KMS-11 (cell line): ENCODE results near the gene TLE4.

Experiments
- H2AFZ ChIP-seq: fragments of 200-600 bp; sonication (generic); 2 replicates; pipeline ENCODE4 v1.6.1; 2016; ENCODE audit warnings: antibody characterized with exemption, mixed run types, low read depth
- H3K27ac ChIP-seq: fragments of 200-600 bp; sonication (generic); 2 replicates; pipeline ENCODE4 v1.6.1; 2016; ENCODE audit warnings: mild to moderate bottlenecking, mixed run types
- H3K27me3 ChIP-seq: fragments of 200-600 bp; sonication (generic); 2 replicates; pipeline ENCODE4 v1.6.1; 2017; ENCODE audit warnings: mild to moderate bottlenecking, low read depth, mixed run types, moderate library complexity; ENCODE audit not compliant: insufficient read depth
- H3K36me3 ChIP-seq: fragments of 200-600 bp; sonication (generic); 2 replicates; pipeline ENCODE4 v1.6.1; 2017; ENCODE audit warnings: mild to moderate bottlenecking, mixed run types; ENCODE audit not compliant: insufficient read depth
- H3K4me1 ChIP-seq: fragments of 200-600 bp; sonication (generic); 2 replicates; pipeline ENCODE4 v1.6.1; 2016; ENCODE audit warnings: mild to moderate bottlenecking, low read depth, mixed run types; ENCODE audit not compliant: poor library complexity, severe bottlenecking
- H3K4me2 ChIP-seq: fragments of 200-600 bp; sonication (generic); 2 replicates; pipeline ENCODE4 v1.7.0; 2016; ENCODE audit warnings: mild to moderate bottlenecking, mixed run types
- H3K4me3 ChIP-seq: fragments of 200-600 bp; sonication (generic); IDR thresholded peaks from 2 replicates; pipeline ENCODE4 v1.6.1; 2017; ENCODE audit warnings: low read depth, low read length, mixed read lengths; ENCODE audit not compliant: insufficient read depth
- H3K79me2 ChIP-seq: fragments of 200-600 bp; sonication (generic); 2 replicates; pipeline ENCODE4 v1.6.1; 2016; ENCODE audit warnings: low read depth, mixed run types; ENCODE audit not compliant: insufficient read depth
- H3K9ac ChIP-seq: fragments of 200-600 bp; sonication (generic); 2 replicates; pipeline ENCODE4 v1.6.1; 2016; ENCODE audit warnings: mild to moderate bottlenecking, mixed run types
- H4K20me1 ChIP-seq: fragments of 200-600 bp; sonication (generic); 2 replicates; pipeline ENCODE4 v1.6.1; 2016; ENCODE audit warnings: mild to moderate bottlenecking, mixed run types; ENCODE audit not compliant: insufficient read depth
- CTCF ChIP-seq: fragments of 200-600 bp; sonication (generic); conservative IDR thresholded peaks from 2 replicates; pipeline ENCODE4 v1.6.1; 2017; ENCODE audit warnings: low read depth, mild to moderate bottlenecking, antibody characterized with exemption, low read length, moderate library complexity, mixed read lengths

The TLE4 gene

DNA sequence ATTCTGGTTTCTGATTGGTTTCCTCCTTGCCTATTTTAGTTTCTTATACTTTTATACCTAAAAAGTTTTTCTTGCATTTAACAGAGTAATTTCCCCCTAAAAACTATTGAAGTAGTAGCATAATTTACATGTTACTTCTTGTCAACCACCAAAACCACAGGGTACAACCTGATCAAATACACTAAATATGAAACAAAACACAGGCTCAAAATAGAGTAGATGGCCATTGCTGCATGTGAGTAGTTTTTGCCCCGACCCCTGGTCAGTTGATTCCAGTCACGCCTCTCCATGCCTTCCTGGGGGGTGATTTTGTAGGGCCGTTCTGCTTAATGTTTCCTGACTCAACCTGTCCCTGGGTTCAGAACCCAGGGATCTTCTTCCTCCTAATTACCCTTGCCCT is 101.8 kb downstream of the TLE4 start:
- H3K4me3 ChIP-seq: no peak overlapping the region

GRCh38 chr9:79674052-79674777 is 102.5 kb downstream of the TLE4 start:
- Histone ChIP-seq H3K9ac (no peak overlapping the region), H3K4me2 (no peak overlapping the region), H3K27ac (no peak overlapping the region), H3K4me3 (no peak overlapping the region), H3K79me2 (no peaks in the 10 kb centered on the region), H3K27me3 (no peaks in the 10 kb centered on the region), H3K4me1 (no peaks in the 10 kb centered on the region), H4K20me1 (no peaks in the 10 kb centered on the region), H3K36me3 (no peaks in the 10 kb centered on the region), H2AFZ (no peak overlapping the region)
- TF ChIP-seq CTCF: no peak

More for the DNA sequence above, 101.8 kb downstream of the TLE4 start:
- Histone ChIP-seq H3K4me2 (no peak overlapping the region), H3K4me1 (no peaks in the 10 kb centered on the region), H3K36me3 (no peaks in the 10 kb centered on the region), H4K20me1 (no peaks in the 10 kb centered on the region), H3K27me3 (no peaks in the 10 kb centered on the region), H3K79me2 (no peaks in the 10 kb centered on the region), H3K9ac (no peak overlapping the region), H2AFZ (no peak overlapping the region), H3K27ac (no peak overlapping the region)
- TF ChIP-seq CTCF: no peak

DNA sequence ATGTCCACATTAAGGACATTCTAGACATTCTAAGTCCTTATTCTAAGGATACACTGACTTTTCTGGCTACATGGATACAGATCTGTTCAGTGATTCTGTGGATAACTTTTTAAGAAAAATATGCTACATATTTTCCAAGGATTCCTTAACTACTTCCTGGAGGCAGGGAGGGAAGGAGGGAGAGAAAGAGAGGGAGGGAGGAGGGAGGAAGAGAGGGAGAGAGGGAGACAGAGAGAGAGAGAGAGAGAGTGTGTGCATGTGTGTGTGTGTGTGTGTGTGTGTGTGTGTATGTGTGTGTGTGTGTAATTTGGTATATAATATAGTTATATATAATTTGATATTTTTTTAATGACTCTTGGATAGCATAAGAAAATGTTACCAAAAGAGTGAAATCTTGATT is 109.8 kb downstream of the TLE4 start:
- Histone ChIP-seq H3K4me1 (no peaks in the 10 kb centered on the region), H3K79me2 (no peaks in the 10 kb centered on the region), H3K4me3 (no peak overlapping the region), H3K27ac (no peak overlapping the region), H3K27me3 (no peaks in the 10 kb centered on the region), H3K36me3 (no peaks in the 10 kb centered on the region), H3K9ac (no peak overlapping the region), H2AFZ (no peak overlapping the region), H4K20me1 (no peaks in the 10 kb centered on the region), H3K4me2 (no peak overlapping the region)
- TF ChIP-seq CTCF: no peak

DNA sequence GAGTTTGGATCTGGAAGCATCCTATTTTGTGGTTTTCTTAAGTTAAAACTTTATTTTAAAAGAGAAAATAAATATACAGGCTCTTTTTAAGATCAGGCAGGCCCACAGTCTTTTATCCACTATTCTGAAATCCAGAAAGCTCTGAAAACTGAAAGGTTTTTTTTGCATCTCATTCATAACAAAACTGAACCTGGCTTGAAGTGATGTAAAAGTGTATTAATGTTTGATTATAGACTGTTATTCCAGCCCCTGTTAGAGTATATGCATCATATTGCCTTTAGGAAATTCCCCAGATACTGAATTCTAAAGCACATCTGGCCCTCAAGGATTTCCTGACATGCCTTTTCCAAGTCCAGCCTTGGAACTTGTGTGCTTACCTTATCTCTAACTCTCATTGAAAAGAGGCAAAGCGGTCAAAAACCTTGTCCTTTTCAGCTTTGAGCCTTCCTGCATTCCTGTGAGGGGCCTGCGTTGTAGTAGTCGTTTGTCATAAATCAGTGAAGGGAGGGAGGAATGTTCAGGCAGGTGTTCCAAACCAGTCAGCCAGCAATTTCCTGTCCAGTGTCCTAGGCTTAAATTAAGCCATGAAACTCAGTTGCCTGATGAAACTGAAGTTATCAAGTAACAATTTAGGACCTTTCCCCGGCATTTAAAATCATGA is 110.4 kb downstream of the TLE4 start:
- Histone ChIP-seq H3K79me2 (no peaks in the 10 kb centered on the region), H4K20me1 (no peaks in the 10 kb centered on the region), H3K27me3 (no peaks in the 10 kb centered on the region), H3K36me3 (no peaks in the 10 kb centered on the region), H2AFZ (no peak overlapping the region), H3K4me3 (no peak overlapping the region), H3K4me1 (no peaks in the 10 kb centered on the region), H3K4me2 (no peak overlapping the region), H3K27ac (no peak overlapping the region), H3K9ac (no peak overlapping the region)
- TF ChIP-seq CTCF: no peak
